Effector memory CD4-positive, alpha-beta T cell (primary cell): Measurements from ENCODE around the gene CRISPLD2.
"Not testable (repeated sequence)": the region's sequence is repeated elsewhere in the genome, so short reads cannot be mapped to it uniquely, and the experiment has no call there.

Source experiments
- DNase-seq, 3 donors: peaks; one replicate each; pipeline ENCODE4 v3.0.0-alpha.2; 2020
- H3K27ac ChIP-seq: 2 replicates; pipeline ENCODE4 v1.7.0; 2013; ENCODE audit warnings: mild to moderate bottlenecking, low read length, moderate library complexity; ENCODE audit not compliant: insufficient read depth, poor library complexity, severe bottlenecking
- H3K27me3 ChIP-seq: replicated peaks from 2 replicates; pipeline ENCODE4 v1.7.0; 2013; ENCODE audit warnings: mild to moderate bottlenecking, low read length; ENCODE audit not compliant: insufficient read depth, control insufficient read depth, poor library complexity, severe bottlenecking
- H3K36me3 ChIP-seq: 2 replicates; pipeline ENCODE4 v1.7.0; 2013; ENCODE audit warnings: mild to moderate bottlenecking, low read length, moderate library complexity; ENCODE audit not compliant: control insufficient read depth, insufficient read depth
- H3K4me1 ChIP-seq: 2 replicates; pipeline ENCODE4 v1.7.0; 2013; ENCODE audit warnings: low read length, mild to moderate bottlenecking; ENCODE audit not compliant: control insufficient read depth, insufficient read depth, poor library complexity, severe bottlenecking
- H3K4me3 ChIP-seq: 2 replicates; pipeline ENCODE4 v1.7.0; 2013; ENCODE audit warnings: low read length, low read depth, mild to moderate bottlenecking; ENCODE audit not compliant: insufficient read depth, poor library complexity, severe bottlenecking
- H3K9me3 ChIP-seq: 2 replicates; pipeline ENCODE4 v1.7.0; 2013; ENCODE audit warnings: mild to moderate bottlenecking, low read length, moderate library complexity; ENCODE audit not compliant: control insufficient read depth

CRISPLD2 gene

GRCh38 chr16:84855435-84856202 is 35.8 kb downstream of the CRISPLD2 start:
- not testable (repeated sequence) for DNase-seq, H3K27me3 ChIP-seq, H3K36me3 ChIP-seq, H3K4me1 ChIP-seq, H3K4me3 ChIP-seq, H3K9me3 ChIP-seq, H3K27ac ChIP-seq

- not testable (repeated sequence) for H3K27me3 ChIP-seq, H3K9me3 ChIP-seq, DNase-seq, H3K36me3 ChIP-seq, H3K4me3 ChIP-seq, H3K4me1 ChIP-seq, H3K27ac ChIP-seq
Observed at GRCh38 chr16:84856203-84856581, 36.4 kb downstream of the CRISPLD2 start.

- H3K4me3 ChIP-seq, H3K27ac ChIP-seq, H3K27me3 ChIP-seq, H3K4me1 ChIP-seq, H3K9me3 ChIP-seq, H3K36me3 ChIP-seq, DNase-seq: not testable (repeated sequence)
Observed at GRCh38 chr16:84856811-84857210, 37.0 kb downstream of the CRISPLD2 start.

GRCh38 chr16:84859681-84860080 is 39.9 kb downstream of the CRISPLD2 start:
- H3K36me3 ChIP-seq: no peaks in the 10 kb centered on the region
- DNase-seq: no peak

GRCh38 chr16:84860383-84860782 is 40.6 kb downstream of the CRISPLD2 start:
- Histone ChIP-seq H3K4me3 (no peak overlapping the region), H3K27me3 (no peaks in the 10 kb centered on the region), H3K27ac (no peak overlapping the region), H3K9me3 (no peaks in the 10 kb centered on the region), H3K36me3 (no peaks in the 10 kb centered on the region), H3K4me1 (no peaks in the 10 kb centered on the region)
- DNase-seq: no peak

More at GRCh38 chr16:84859681-84860080, 39.9 kb downstream of the CRISPLD2 start:
- Histone ChIP-seq H3K27me3 (no peaks in the 10 kb centered on the region), H3K4me3 (no peak overlapping the region), H3K9me3 (no peaks in the 10 kb centered on the region), H3K27ac (no peak overlapping the region), H3K4me1 (no peaks in the 10 kb centered on the region)

GRCh38 chr16:84861671-84862070 is 41.9 kb downstream of the CRISPLD2 start:
- Histone ChIP-seq H3K36me3 (no peaks in the 10 kb centered on the region), H3K4me3 (no peak overlapping the region), H3K4me1 (no peaks in the 10 kb centered on the region), H3K27me3 (no peaks in the 10 kb centered on the region), H3K27ac (no peak overlapping the region), H3K9me3 (no peaks in the 10 kb centered on the region)
- no peak for DNase-seq

GRCh38 chr16:84862804-84863480 is 43.2 kb downstream of the CRISPLD2 start:
- Histone ChIP-seq H3K9me3 (no peaks in the 10 kb centered on the region), H3K27ac (no peak overlapping the region), H3K4me3 (no peak overlapping the region), H3K27me3 (no peaks in the 10 kb centered on the region), H3K4me1 (no peaks in the 10 kb centered on the region), H3K36me3 (no peaks in the 10 kb centered on the region)
- no peak for DNase-seq

GRCh38 chr16:84863481-84863814 is 43.7 kb downstream of the CRISPLD2 start:
- H3K9me3 ChIP-seq: no peaks in the 10 kb centered on the region

GRCh38 chr16:84864326-84864955 is 44.7 kb downstream of the CRISPLD2 start:
- H3K36me3 ChIP-seq: no peaks in the 10 kb centered on the region
- no peaks in the 10 kb centered on the region for H3K4me1 ChIP-seq
- DNase-seq: no peak
- H3K4me3 ChIP-seq: no peak overlapping the region
- H3K27me3 ChIP-seq: no peaks in the 10 kb centered on the region
- no peaks in the 10 kb centered on the region for H3K9me3 ChIP-seq
- no peak overlapping the region for H3K27ac ChIP-seq

More at GRCh38 chr16:84863481-84863814, 43.7 kb downstream of the CRISPLD2 start:
- H3K27me3 ChIP-seq: no peaks in the 10 kb centered on the region
- H3K4me1 ChIP-seq: no peaks in the 10 kb centered on the region
- H3K36me3 ChIP-seq: no peaks in the 10 kb centered on the region
- H3K27ac ChIP-seq: no peak overlapping the region
- DNase-seq: no peak
- no peak overlapping the region for H3K4me3 ChIP-seq

- no peaks in the 10 kb centered on the region for H3K27me3 ChIP-seq
- no peaks in the 10 kb centered on the region for H3K36me3 ChIP-seq
- DNase-seq: no peak
- no peaks in the 10 kb centered on the region for H3K4me1 ChIP-seq
- no peak overlapping the region for H3K4me3 ChIP-seq
- no peaks in the 10 kb centered on the region for H3K9me3 ChIP-seq
- no peak overlapping the region for H3K27ac ChIP-seq
Observed at GRCh38 chr16:84867696-84868095, 47.9 kb downstream of the CRISPLD2 start.
